Astrocyte of the hippocampus (primary cell): ENCODE data around the gene KLHL33.

Experiments
- DNase-seq: peaks from one replicate; pipeline ENCODE4 v3.0.0; 2011; ENCODE audit warnings: low read depth, low spot score

The KLHL33 gene

GRCh38 chr14:20416223-20416622 lies 19.7 kb downstream of the KLHL33 start:
- DNase-seq = no peak

GRCh38 chr14:20415782-20416206 lies 20.2 kb downstream of the KLHL33 start:
- DNase-seq = peak; percentile 64

GRCh38 chr14:20413744-20414082 lies 22.3 kb downstream of the KLHL33 start:
- DNase-seq = no peak

GRCh38 chr14:20412876-20413743 lies 22.9 kb downstream of the KLHL33 start, which contains the start of gene TEP1:
TEP1 (minus strand) TSS chr14:20413501; CDS start chr14:20408439, 5,062 bp downstream.
- DNase-seq = peak; percentile 94

- DNase-seq = peak; percentile 16
Measured at GRCh38 chr14:20412411-20412810, 23.6 kb downstream of the KLHL33 start.

- DNase-seq = peak; percentile 7
Measured at GRCh38 chr14:20409226-20409625, 26.7 kb downstream of the KLHL33 start.

GRCh38 chr14:20403521-20403920 lies 32.4 kb downstream of the KLHL33 start:
- no peak for DNase-seq

GRCh38 chr14:20400965-20401593 lies 34.9 kb downstream of the KLHL33 start:
- no peak for DNase-seq

- DNase-seq = no peak
Measured at GRCh38 chr14:20400589-20400964, 35.4 kb downstream of the KLHL33 start.

- DNase-seq = no peak
Measured at GRCh38 chr14:20397511-20397910, 38.5 kb downstream of the KLHL33 start.

GRCh38 chr14:20391505-20391904 lies 44.5 kb downstream of the KLHL33 start:
- no peak for DNase-seq

GRCh38 chr14:20388159-20388558 lies 47.8 kb downstream of the KLHL33 start:
- peak; percentile 7 for DNase-seq

GRCh38 chr14:20387576-20387975 lies 48.4 kb downstream of the KLHL33 start:
- no peak for DNase-seq

GRCh38 chr14:20386276-20386855 lies 49.6 kb downstream of the KLHL33 start:
- DNase-seq = no peak

- no peak for DNase-seq
Measured at GRCh38 chr14:20384886-20385285, 51.1 kb downstream of the KLHL33 start.

- no peak for DNase-seq
Measured at GRCh38 chr14:20384321-20384720, 51.6 kb downstream of the KLHL33 start.

GRCh38 chr14:20383636-20384035 lies 52.3 kb downstream of the KLHL33 start:
- DNase-seq = no peak

GRCh38 chr14:20383032-20383431 lies 52.9 kb downstream of the KLHL33 start:
- DNase-seq = no peak

GRCh38 chr14:20382526-20382925 lies 53.4 kb downstream of the KLHL33 start:
- DNase-seq = no peak

GRCh38 chr14:20381341-20381740 lies 54.6 kb downstream of the KLHL33 start:
- no peak for DNase-seq

GRCh38 chr14:20380681-20381080 lies 55.3 kb downstream of the KLHL33 start:
- DNase-seq = no peak

- DNase-seq = no peak
Measured at GRCh38 chr14:20379743-20380142, 56.2 kb downstream of the KLHL33 start.

- peak; percentile 40 for DNase-seq
Measured at GRCh38 chr14:20377171-20377570, 58.8 kb downstream of the KLHL33 start.
